Cerebellar cortex (tissue), 1 donor: ENCODE measurements around the gene ZNF837.
"Not testable (repeated sequence)": the region's sequence is repeated elsewhere in the genome, so short reads cannot be mapped to it uniquely, and the experiment has no call there.

Experiments
- DNase-seq: peaks from one replicate; pipeline ENCODE4 v3.0.0-alpha.2; 2015; ENCODE audit warnings: low spot score

Gene ZNF837

DNA sequence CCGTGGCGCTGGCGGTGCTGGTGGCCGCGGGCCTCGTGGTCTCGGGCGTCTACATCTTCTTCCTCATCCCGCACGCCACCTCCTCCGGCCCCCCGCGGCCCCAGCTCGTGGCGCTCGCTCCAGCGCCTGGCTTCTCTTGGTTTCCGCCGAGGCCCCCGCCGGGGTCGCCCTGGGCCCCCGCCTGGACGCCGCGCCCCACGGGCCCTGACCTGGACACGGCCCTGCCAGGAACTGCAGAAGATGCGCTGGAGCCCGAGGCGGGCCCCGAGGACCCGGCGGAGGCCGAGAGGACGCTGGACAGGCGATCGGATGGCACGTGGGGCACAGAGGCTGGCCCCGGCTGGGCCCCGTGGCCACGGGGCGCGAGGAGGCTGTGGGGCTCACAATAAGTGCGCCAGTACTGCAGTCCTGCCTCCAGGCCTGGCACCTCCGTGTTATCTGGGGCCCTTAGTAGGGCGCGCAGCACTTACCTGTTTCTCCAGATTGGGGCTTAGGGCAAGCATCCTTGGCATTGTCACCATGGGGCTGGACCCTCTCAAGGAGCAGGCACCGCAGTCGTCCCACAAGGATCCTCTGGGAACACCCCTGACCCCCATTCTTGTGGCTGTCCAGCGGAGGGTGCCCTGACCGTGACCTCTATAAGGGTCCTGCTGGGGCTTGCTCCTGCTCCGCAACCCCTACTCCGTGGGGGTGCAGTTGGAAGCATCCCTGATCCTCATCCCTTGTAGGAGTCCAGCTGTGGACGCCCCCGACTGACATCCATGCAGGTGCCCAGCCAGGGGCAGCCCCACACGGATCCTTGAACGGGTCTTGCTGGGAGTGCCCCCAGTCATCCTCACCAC lies 16.1 kb upstream of the ZNF837 start:
- no peak for DNase-seq

DNA sequence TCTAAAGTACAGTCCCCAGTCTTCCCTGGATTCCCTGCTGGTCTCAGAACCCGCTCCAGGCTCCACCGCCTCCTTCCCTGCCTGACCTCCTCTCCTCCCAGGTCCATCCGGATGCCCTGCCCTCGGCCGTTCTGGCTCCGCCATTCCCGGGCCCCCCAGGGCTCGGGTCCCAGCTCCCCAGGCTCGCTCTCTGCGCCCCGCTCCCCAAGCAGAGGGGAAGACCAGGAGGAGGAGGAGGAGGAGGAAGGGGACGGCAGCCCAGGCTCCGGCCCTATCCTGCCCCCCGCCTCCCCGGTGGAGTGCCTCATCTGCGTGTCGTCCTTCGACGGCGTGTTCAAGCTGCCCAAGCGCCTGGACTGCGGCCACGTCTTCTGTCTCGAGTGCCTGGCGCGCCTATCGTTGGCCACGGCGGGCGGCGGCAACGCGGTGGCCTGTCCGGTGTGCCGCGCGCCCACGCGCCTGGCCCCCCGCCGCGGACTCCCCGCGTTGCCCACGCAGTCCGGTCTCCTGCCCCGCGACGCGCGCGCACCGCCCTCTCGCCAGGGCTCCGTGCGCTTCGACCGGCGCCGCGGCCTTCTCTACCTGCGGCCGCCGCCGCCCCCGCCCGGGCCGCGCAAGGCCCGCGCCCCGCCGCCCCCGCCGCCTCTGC lies 15.3 kb upstream of the ZNF837 start:
- DNase-seq: no peak

DNA sequence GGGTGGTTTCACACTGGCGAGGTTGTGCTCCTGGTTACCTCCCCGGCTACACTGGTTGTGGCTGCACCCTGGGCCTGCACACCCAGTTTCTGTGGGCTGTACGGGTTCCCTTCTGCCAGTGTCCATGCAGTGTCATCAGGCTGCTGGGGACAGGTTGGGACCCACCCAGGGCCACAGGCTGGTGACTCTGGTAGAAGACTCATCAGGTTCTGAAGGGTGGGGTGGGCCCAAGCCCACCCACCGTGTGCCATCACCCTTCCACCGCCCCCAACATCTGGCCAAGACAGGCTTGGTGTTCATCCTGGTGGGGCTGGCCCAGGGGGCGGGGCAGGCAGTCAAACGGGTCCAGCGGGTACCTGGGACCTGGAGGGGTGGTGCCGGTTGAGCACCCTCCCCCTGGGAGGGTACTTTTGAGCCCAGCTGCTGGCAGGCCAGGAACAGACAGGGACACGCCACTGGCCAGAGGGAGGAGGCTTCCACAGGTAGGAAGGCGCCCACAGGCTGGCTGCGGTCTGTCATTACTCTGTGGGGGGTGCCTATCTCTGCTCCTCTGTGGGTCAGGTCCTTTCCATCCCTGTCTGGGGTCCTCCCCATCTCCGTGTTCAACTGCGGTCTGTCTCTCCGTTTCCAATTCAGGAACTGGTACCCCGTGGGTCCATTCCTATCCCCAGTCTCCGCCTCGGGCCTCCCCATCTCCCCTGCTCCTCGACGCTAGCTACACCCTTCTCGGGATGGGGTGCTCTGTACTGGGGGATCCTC lies 14.6 kb upstream of the ZNF837 start, which contains the start of gene RNF225:
TSS of gene RNF225 (plus strand) at position 437 of the 759 bp plus-strand sequence. CDS start 434 bp downstream, outside the sequence.
- DNase-seq: peak; percentile 42

DNA sequence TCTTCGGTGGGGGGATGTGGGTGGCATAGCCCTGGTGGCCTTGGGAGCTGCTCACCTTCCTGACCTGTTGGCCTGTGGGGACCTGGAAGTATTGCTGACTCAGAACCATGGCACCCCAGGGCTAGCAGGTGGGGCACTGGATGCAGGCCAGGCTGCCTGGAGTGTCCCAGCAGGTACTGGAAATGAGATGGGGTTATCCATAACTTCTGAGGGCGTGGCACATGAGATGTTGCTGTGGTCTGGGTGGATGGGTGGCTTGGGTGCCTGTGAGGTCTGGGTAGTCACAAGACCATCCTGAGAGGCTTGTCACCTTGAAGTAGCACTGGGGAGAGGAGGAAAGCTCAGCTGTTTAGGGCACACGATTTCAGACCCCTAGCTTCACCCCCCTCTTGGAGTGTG lies 14.0 kb upstream of the ZNF837 start:
- peak; percentile 15 for DNase-seq

DNA sequence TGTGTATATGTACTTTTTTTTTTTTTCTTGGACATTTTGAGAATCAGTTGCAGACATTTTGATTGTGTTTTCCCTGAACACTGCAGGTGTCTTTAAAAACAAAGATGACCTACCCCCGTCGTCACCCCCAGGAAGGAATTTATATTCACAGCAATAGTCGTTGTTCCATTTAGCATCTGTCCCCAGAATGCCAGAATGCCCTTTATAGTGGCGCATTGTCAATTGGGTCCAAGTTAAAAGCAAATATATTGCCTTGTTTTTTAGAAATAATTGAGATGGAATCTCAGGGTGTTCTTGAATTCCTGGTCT lies 12.8 kb upstream of the ZNF837 start:
- DNase-seq: no peak

DNA sequence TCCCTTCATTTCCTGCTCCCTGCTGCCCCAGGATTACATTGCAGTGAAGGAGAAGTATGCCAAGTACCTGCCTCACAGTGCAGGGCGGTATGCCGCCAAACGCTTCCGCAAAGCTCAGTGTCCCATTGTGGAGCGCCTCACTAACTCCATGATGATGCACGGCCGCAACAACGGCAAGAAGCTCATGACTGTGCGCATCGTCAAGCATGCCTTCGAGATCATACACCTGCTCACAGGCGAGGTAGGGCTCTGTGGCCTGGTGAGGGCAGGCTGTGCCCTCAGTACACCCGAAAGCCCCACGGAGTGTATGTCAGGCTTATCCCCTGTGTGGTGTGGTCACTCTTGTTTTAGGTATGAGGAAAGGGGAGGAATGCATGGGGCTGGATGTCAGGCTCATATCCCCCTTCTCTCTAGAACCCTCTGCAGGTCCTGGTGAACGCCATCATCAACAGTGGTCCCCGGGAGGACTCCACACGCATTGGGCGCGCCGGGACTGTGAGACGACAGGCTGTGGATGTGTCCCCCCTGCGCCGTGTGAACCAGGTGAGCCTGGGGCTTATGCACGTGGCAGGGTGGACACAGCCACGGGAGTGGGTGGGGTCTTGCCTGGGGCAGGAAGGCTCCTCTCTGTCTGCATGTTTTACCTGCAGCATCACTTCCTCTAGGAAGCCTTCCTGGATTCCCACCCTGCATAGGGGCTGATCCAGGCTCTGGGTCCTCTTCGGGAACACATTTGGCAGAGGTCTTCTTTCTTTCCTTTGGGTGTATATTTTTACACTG lies 12.3 kb upstream of the ZNF837 start:
- peak; percentile 23 for DNase-seq

DNA sequence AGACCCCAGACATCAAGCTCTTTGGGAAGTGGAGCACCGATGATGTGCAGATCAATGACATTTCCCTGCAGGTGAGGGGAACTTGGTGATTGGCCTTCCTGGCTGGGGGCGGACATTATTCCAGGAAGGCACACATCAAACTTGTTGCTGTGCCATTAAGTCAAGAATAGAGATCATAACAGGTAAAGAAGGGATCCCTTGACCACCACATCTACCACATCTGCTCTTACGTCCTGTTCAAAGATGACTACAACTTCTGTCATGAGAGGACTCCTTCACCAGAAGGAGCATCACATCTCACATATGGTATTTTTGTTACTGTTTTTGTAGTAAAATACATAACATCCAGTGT lies 7.3 kb upstream of the ZNF837 start:
- DNase-seq: no peak

DNA sequence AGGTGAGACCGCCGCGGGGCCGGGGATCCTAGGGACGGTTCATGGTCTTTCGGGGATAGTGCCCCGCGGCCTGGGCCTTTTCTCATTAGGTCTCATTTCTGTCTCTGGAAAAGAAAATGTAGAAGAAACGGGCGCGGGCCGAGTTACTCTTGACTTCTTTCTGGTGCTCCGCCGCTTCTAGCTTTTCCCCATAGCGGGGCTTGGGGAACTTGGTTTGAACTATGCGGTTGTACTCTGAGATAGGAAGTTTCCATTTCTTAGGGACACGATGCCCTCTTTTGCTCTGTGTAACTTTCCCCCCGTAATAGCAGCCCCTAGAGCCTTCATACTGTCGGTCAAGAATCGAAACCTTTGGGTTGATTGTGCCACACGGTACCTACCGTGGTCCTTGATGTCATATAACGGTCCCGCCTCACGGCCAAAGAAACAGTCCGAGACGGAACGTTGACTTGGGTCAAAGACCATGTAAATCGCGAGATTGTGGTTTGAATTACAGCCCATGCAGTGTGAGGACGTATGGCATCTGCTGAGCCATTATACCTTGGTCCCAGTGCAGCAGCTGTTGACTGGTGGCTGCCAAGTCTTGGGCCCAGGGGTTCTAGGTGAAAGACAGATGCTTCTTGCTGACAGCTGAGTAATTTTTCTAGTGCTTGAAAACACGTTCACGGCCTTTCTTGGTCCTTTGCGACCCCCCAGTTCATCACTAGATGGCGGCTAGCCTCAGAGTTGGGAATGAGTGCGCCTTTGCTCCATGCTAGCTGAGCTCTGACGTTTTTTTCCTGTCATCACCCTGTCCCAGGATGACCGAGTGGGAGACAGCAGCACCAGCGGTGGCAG lies 6.7 kb upstream of the ZNF837 start:
- DNase-seq: no peak

DNA sequence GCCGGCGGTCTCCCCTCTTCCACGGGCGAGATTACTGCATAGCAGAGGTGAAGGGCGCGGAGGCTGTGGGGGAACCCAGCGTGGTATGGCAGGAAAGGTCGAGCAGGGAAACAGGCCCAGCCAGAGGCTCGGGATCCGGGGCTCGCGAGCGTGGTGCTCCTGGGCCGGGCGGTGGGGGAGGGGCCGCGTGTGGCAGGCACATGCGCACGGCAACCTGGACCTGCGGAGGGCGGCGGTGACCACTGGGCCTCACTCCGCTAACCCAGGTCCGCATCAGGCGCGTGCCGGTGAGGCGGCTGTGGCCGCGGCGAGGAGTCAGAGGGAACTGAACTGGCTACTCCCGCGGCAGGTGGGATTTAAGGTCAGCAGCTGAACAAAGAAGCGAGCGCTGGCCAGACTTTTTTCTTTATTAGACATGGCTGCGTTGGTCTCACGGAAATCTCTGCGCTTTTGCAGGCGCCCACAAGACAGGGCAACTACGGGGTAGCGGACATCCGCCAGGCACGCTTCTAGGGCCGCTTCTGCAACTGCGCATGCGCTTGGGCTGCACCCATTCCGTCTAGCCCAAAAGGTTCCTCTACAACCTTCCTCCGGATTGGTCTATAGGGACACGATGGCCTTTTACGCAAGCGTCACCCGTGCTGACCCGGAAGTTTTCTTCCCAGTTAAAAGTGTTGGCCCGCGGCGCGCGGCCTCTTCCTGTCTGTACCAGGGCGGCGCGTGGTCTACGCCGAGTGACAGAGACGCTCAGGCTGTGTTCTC lies 5.9 kb upstream of the ZNF837 start, which contains the start of gene RPS5:
TSS of gene RPS5 (plus strand) at position 694 of the 762 bp plus-strand sequence. CDS start 869 bp downstream, outside the sequence.
- DNase-seq: peak; percentile 99

DNA sequence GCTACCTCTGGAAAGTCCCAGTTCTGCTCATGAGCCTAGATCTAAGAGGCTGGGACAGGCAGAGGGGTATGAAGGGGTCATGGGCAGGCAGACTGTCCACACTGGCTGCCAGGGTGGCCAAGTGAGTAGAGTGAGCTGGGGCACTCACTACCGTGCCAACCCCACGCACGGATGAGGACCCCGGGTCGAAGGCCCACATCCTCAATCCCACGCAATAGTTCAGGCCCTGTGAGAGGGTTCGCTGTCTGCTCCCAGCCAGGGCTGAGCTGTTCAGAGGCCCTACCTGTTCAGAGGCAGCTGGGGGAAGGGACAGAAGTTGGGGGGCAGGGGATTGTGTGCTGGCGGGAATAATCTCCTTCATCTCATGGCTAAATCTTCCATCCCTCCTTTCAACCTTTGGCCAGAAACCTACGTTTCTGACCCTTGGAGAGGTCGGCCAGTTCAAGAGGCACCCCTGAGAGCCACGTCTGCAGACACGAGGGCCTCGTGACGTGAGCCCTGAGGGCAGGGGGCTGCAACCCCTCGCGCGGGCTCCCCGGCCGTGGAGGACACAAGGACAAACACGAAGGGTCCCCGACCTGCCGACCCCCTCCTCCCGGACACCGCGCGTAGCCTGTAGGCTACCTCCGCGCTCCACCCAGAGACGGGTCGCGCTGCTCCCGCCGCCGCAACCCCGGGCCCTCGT lies 5.2 kb upstream of the ZNF837 start:
- no peak for DNase-seq

DNA sequence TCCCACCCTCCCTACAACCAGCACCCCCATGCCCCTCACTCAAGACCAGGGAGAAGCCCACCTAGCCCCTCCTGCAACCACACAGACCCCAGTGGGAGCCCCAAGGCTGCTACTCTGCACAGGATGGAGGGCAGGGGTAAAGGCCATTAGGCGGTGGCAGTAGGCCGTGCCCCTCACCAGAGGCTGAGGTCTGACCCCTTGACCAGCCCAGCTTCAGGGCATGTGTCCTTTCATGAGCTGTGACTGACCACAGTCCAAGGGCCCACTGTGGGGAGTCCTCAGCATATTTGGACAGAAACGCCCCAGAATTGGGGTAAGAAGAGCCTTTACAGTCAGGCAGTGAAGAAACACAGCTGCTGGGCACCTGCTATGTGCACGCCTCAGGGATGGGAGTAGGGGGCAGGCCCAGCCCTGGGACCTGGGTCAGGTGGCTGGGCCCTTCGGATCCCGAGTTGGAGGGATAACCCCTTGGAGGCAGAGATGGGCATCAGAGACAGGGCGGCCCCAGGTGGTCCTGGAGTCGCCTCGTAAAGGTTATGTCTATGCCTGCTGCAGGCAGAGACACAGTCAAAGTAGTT lies 4.6 kb upstream of the ZNF837 start:
- DNase-seq: no peak

DNA sequence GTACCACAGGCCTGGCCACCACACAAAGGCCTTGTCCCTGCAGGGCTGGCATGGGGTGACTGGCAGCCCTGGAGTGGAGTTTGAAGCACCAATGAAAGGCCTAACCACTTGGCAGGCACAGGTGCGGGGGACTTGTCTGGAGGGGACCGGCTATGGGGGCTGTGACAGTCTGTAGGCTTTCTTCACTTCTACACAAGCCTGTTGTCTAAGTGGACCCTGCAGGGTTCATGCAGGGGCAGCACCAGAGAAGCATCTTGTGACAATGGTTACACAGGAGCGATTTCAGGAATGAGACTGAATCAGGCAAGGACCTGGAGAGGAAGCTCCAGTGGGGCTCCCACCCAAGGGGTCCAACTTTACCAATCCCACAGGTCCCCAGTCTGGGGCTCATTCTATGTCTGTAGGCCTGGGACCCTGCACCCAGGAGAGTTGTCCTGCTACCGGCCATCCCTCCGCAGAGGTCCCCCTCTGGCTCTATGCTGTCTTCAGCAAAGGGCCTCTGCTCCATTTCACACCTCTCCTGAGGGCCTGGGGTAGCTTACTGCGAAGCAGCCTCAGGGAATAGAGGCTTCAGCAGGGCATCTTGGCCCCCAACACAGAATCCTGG lies 2.3 kb upstream of the ZNF837 start:
- DNase-seq: no peak

DNA sequence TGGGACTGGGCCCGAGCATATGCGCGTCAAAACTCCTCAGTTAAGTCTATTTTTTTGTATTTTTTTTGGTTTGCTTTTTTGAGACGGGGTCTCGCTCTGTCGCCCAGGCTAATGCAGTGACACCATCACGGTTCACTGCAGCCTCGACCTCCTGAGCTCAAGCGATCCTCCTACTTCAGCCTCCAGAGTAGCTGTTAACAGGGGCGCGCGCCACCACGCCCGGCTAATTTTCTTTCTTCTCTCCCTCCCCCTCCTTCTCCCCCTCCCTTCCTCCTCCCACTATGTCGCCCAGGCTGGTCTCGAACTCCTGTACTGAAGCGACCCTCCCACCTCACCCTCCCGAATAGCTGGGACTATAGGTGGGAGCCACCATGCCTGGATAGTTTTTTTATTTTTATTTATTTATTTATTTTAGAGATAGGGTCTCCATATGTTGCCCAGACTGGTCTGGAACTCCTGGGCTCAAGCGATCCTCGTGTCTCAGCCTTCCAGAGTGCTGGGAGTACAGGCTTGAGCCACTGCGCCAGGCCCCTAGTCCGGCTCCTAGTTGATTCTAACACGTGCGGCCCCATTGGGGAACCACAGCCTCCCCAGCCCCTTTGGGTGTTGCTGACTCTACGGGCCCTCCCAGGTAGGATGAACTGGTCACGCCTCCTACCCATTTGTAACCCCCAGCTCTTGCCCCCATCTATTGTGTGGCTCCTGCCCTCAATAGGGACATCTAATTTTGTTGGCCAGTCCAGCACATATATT lies 806 bp upstream of the ZNF837 start:
- no peak for DNase-seq

DNA sequence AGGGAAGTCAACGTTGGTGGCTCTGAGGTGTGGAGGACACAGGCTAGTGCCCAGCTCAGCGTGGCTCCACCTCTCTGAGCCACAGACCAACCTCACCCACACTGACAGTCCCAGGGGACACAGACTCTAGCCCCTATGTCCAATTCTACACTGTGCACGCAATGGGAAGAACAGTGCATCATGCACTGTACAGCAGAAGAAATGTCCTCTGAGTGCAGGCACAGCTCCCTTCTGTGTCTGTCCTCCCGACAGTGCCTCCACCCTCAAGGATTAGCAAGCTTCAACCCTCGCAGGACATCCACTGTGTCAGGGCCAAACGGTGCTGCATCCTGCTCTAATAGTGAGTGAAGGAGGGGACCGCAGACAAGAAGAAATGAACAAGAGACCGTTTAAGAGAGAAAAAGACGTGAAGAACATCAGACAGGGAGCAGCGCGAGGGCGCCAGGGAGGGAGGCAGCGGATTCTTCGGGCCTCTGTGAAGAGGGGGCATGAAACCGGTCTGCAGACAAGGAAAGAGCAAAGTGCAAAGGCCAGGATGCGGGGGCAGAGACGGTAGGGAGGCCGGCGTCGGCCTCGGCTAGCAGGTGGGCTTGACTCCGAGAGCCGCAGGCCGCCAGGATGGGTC lies 681 bp downstream of the ZNF837 start:
- no peak for DNase-seq

DNA sequence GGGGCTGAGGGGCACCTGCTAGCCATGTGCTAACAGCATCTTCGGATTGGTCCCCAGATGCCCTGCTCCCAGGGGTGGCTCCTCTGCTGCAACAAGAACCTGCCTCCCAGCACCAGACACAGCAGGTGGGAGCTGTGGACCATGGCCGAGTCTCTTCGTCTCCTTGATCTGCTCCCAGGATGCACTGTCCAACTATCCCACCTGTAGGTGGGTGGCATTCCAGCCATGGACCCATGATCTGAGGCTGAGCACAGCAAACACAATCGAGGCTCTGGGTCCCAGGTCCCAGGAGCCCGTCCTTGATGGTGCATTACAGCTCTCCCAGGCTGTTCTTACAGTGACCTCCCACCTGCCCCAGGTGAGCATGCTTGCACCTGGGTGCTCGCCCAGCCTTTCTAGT lies 1.6 kb downstream of the ZNF837 start:
- no peak for DNase-seq

DNA sequence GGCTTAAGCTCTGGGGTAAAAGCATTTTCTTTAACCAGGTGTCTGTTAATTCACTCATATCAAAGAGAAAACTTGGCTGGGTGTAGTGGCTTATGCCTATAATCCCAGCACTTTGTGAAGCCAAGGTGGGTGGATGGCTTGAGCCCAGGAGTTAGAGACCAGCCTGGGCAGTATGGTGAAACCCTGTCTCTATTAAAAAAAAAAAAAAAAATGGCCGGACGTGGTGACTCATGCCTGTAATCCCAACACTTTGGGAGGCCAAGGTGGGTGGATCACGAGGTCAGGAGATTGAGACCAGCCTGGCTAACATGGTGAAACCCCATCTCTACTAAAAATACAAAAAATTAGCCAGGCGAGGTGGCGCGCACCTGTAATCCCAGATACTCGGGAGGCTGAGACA lies 4.1 kb downstream of the ZNF837 start:
- not testable (repeated sequence) for DNase-seq

DNA sequence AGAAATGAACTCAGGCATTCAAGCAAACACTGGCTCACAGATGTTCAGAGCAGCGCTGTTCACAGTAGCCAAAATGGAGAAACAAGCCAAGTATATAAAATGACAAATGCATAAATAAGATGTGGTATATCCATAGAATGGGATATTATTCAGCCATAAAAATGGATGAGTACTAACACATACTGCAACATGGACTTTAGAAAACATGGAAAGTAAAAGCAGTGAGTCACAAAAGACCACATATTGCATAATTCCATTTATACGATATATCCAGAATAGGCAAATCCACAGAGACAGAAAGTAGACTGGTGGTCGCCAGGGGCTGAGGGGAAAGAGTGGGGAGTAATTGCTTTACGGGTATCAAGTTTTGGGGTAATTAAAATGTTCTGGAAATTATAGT lies 6.6 kb downstream of the ZNF837 start:
- DNase-seq: no peak
